ENCODE results near the gene IL17RB.

IL17RB gene

GRCh38 chr3:53800041-53800906 lies 46.1 kb upstream of the IL17RB start:
- Histone ChIP-seq H3K23ac (ENCODE audit: low read depth, low read length, poor library complexity) (no peak overlapping the region), H3K36me3 (replicated peaks in 1 of 2; ENCODE audit: control insufficient read depth in 2 of 2, insufficient read depth in 2 of 2, low read length in 2 of 2) (no peaks in the 10 kb centered on the region), H3K4ac (ENCODE audit: low read length) (no peak overlapping the region), H2BK5ac (ENCODE audit: low read length) (no peak overlapping the region), H3K27ac (replicated peaks; ENCODE audit: low read length) (no peak overlapping the region), H3K14ac (ENCODE audit: low read length) (no peak overlapping the region), H2AK5ac (ENCODE audit: low read depth, low read length) (no peak overlapping the region), H3K9me3 (replicated peaks in 1 of 2; ENCODE audit: control insufficient read depth in 2 of 2, insufficient read depth in 1 of 2, low read depth in 1 of 2, low read length in 2 of 2) (no peaks in the 10 kb centered on the region), H3K27me3 (ENCODE audit: control insufficient read depth in 3 of 3, insufficient read depth in 3 of 3, low read depth in 1 of 3, low read length in 3 of 3) (no peaks in the 10 kb centered on the region), H3K4me3 (ENCODE audit: low read length in 2 of 2) (no peak overlapping the region), H2AFZ (ENCODE audit: low read length) (no peak overlapping the region), H3K79me1 (ENCODE audit: low read depth, low read length) (no peaks in the 10 kb centered on the region), H3K4me1 (ENCODE audit: control insufficient read depth in 2 of 2, insufficient read depth in 1 of 2, low read depth in 1 of 2, low read length in 2 of 2) (peaks cover 22 to 25% of the 10 kb centered on the region in 2 donors), H3K9ac (ENCODE audit: low read depth, low read length, poor library complexity) (no peak overlapping the region), H4K91ac (ENCODE audit: low read depth, low read length, poor library complexity) (no peak overlapping the region), H2BK120ac (ENCODE audit: low read depth, low read length) (no peak overlapping the region), H3K18ac (ENCODE audit: low read length) (no peak overlapping the region), H2BK12ac (ENCODE audit: low read length) (no peak overlapping the region), H4K8ac (ENCODE audit: low read depth, low read length) (no peak overlapping the region), H3K4me2 (ENCODE audit: insufficient read depth, low read length, poor library complexity, severe bottlenecking) (no peak overlapping the region), H2BK15ac (ENCODE audit: low read length) (no peak overlapping the region)
- no peak for DNase-seq (ENCODE audit: low spot score)
- no CpG with 5 or more reads among the region's 16 CpGs for WGBS, 2 donors (ENCODE audit: extremely low coverage in 2 of 2, insufficient read length in 2 of 2, insufficient replicate concordance in 1 of 2)

GRCh38 chr3:53801319-53801718 lies 45.0 kb upstream of the IL17RB start:
- H3K23ac ChIP-seq (ENCODE audit: low read depth, low read length, poor library complexity) = no peak overlapping the region
- H2BK120ac ChIP-seq (ENCODE audit: low read depth, low read length) = no peak overlapping the region
- no peaks in the 10 kb centered on the region for H3K36me3 ChIP-seq (replicated peaks in 1 of 2; ENCODE audit: control insufficient read depth in 2 of 2, insufficient read depth in 2 of 2, low read length in 2 of 2)

GRCh38 chr3:53802256-53802880 lies 44.0 kb upstream of the IL17RB start:
- Histone ChIP-seq H3K4me3 (ENCODE audit: low read length in 2 of 2) (no peak overlapping the region), H3K9ac (ENCODE audit: low read depth, low read length, poor library complexity) (no peak overlapping the region), H3K4ac (ENCODE audit: low read length) (no peak overlapping the region), H2BK12ac (ENCODE audit: low read length) (no peak overlapping the region), H3K9me3 (replicated peaks in 1 of 2; ENCODE audit: control insufficient read depth in 2 of 2, insufficient read depth in 1 of 2, low read depth in 1 of 2, low read length in 2 of 2) (peaks cover 0 to 1% of the 10 kb centered on the region in 2 donors), H3K4me2 (ENCODE audit: insufficient read depth, low read length, poor library complexity, severe bottlenecking) (no peak overlapping the region), H3K23ac (ENCODE audit: low read depth, low read length, poor library complexity) (no peak overlapping the region), H3K79me1 (ENCODE audit: low read depth, low read length) (no peaks in the 10 kb centered on the region), H4K91ac (ENCODE audit: low read depth, low read length, poor library complexity) (no peak overlapping the region), H3K36me3 (replicated peaks in 1 of 2; ENCODE audit: control insufficient read depth in 2 of 2, insufficient read depth in 2 of 2, low read length in 2 of 2) (no peaks in the 10 kb centered on the region), H3K27me3 (ENCODE audit: control insufficient read depth in 3 of 3, insufficient read depth in 3 of 3, low read depth in 1 of 3, low read length in 3 of 3) (no peaks in the 10 kb centered on the region), H3K27ac (replicated peaks; ENCODE audit: low read length) (no peak overlapping the region), H2BK120ac (ENCODE audit: low read depth, low read length) (no peak overlapping the region), H2BK5ac (ENCODE audit: low read length) (no peak overlapping the region), H4K8ac (ENCODE audit: low read depth, low read length) (no peak overlapping the region), H2AK5ac (ENCODE audit: low read depth, low read length) (no peak overlapping the region), H3K4me1 (ENCODE audit: control insufficient read depth in 2 of 2, insufficient read depth in 1 of 2, low read depth in 1 of 2, low read length in 2 of 2) (peaks cover 16 to 22% of the 10 kb centered on the region in 2 donors), H2AFZ (ENCODE audit: low read length) (no peak overlapping the region), H3K18ac (ENCODE audit: low read length) (no peak overlapping the region), H3K14ac (ENCODE audit: low read length) (no peak overlapping the region), H2BK15ac (ENCODE audit: low read length) (no peak overlapping the region)
- no peak for DNase-seq (ENCODE audit: low spot score)
- WGBS, 2 donors (ENCODE audit: extremely low coverage in 2 of 2, insufficient read length in 2 of 2, insufficient replicate concordance in 1 of 2) = no CpG with 5 or more reads among the region's 8 CpGs

More at GRCh38 chr3:53801319-53801718, 45.0 kb upstream of the IL17RB start:
- Histone ChIP-seq H3K9ac (ENCODE audit: low read depth, low read length, poor library complexity) (no peak overlapping the region), H2BK15ac (ENCODE audit: low read length) (no peak overlapping the region), H3K79me1 (ENCODE audit: low read depth, low read length) (no peaks in the 10 kb centered on the region), H2BK12ac (ENCODE audit: low read length) (no peak overlapping the region), H3K4me3 (ENCODE audit: low read length in 2 of 2) (no peak overlapping the region), H3K4me1 (ENCODE audit: control insufficient read depth in 2 of 2, insufficient read depth in 1 of 2, low read depth in 1 of 2, low read length in 2 of 2) (peaks cover 16 to 20% of the 10 kb centered on the region in 2 donors), H3K27ac (replicated peaks; ENCODE audit: low read length) (no peak overlapping the region), H3K27me3 (ENCODE audit: control insufficient read depth in 3 of 3, insufficient read depth in 3 of 3, low read depth in 1 of 3, low read length in 3 of 3) (no peaks in the 10 kb centered on the region), H2AK5ac (ENCODE audit: low read depth, low read length) (no peak overlapping the region), H3K14ac (ENCODE audit: low read length) (no peak overlapping the region), H2AFZ (ENCODE audit: low read length) (no peak overlapping the region), H3K4ac (ENCODE audit: low read length) (no peak overlapping the region), H3K9me3 (replicated peaks in 1 of 2; ENCODE audit: control insufficient read depth in 2 of 2, insufficient read depth in 1 of 2, low read depth in 1 of 2, low read length in 2 of 2) (no peaks in the 10 kb centered on the region), H2BK5ac (ENCODE audit: low read length) (no peak overlapping the region), H4K91ac (ENCODE audit: low read depth, low read length, poor library complexity) (no peak overlapping the region), H4K8ac (ENCODE audit: low read depth, low read length) (no peak overlapping the region), H3K18ac (ENCODE audit: low read length) (no peak overlapping the region), H3K4me2 (ENCODE audit: insufficient read depth, low read length, poor library complexity, severe bottlenecking) (no peak overlapping the region)
- no peak for DNase-seq (ENCODE audit: low spot score)
- WGBS, 2 donors (ENCODE audit: extremely low coverage in 2 of 2, insufficient read length in 2 of 2, insufficient replicate concordance in 1 of 2) = no CpG with 5 or more reads among the region's 9 CpGs

GRCh38 chr3:53803124-53803815 lies 43.1 kb upstream of the IL17RB start:
- Histone ChIP-seq H3K14ac (ENCODE audit: low read length) (no peak overlapping the region), H3K27ac (replicated peaks; ENCODE audit: low read length) (no peak overlapping the region), H2BK120ac (ENCODE audit: low read depth, low read length) (peak overlapping the region; percentile 47), H3K4me3 (ENCODE audit: low read length in 2 of 2) (no peak overlapping the region), H4K91ac (ENCODE audit: low read depth, low read length, poor library complexity) (no peak overlapping the region), H3K23ac (ENCODE audit: low read depth, low read length, poor library complexity) (no peak overlapping the region), H2BK12ac (ENCODE audit: low read length) (no peak overlapping the region), H3K9me3 (replicated peaks in 1 of 2; ENCODE audit: control insufficient read depth in 2 of 2, insufficient read depth in 1 of 2, low read depth in 1 of 2, low read length in 2 of 2) (peaks cover 0 to 1% of the 10 kb centered on the region in 2 donors), H3K9ac (ENCODE audit: low read depth, low read length, poor library complexity) (no peak overlapping the region), H2AK5ac (ENCODE audit: low read depth, low read length) (peak overlapping the region; percentile 59), H3K4me2 (ENCODE audit: insufficient read depth, low read length, poor library complexity, severe bottlenecking) (no peak overlapping the region), H3K36me3 (replicated peaks in 1 of 2; ENCODE audit: control insufficient read depth in 2 of 2, insufficient read depth in 2 of 2, low read length in 2 of 2) (no peaks in the 10 kb centered on the region), H3K4me1 (ENCODE audit: control insufficient read depth in 2 of 2, insufficient read depth in 1 of 2, low read depth in 1 of 2, low read length in 2 of 2) (peaks cover 16 to 22% of the 10 kb centered on the region in 2 donors), H3K79me1 (ENCODE audit: low read depth, low read length) (no peaks in the 10 kb centered on the region), H2AFZ (ENCODE audit: low read length) (peak overlapping the region; percentile 14), H2BK15ac (ENCODE audit: low read length) (peak overlapping the region; percentile 22), H3K27me3 (ENCODE audit: control insufficient read depth in 3 of 3, insufficient read depth in 3 of 3, low read depth in 1 of 3, low read length in 3 of 3) (no peaks in the 10 kb centered on the region), H4K8ac (ENCODE audit: low read depth, low read length) (no peak overlapping the region), H2BK5ac (ENCODE audit: low read length) (peak overlapping the region; percentile 89), H3K4ac (ENCODE audit: low read length) (no peak overlapping the region), H3K18ac (ENCODE audit: low read length) (peak overlapping the region; percentile 74)
- no peak for DNase-seq (ENCODE audit: low spot score)
- no CpG with 5 or more reads among the region's 18 CpGs for WGBS, 2 donors (ENCODE audit: extremely low coverage in 2 of 2, insufficient read length in 2 of 2, insufficient replicate concordance in 1 of 2)
